K562 (cell line): ENCODE data around the gene ID4. TPM values are rescaled to one million over a fixed set of nuclear protein-coding genes. Genes with fewer than 3 reads are reported as not detected.

Source experiments
- BDP1 ChIP-seq: IDR thresholded peaks from 3 replicates; pipeline ENCODE4 v1.6.1; 2011; ENCODE audit not compliant: insufficient read length, insufficient read depth
- CREBBP ChIP-seq: IDR thresholded peaks from one replicate; pipeline ENCODE4 v1.6.1; 2012; ENCODE audit warnings: low read depth, mild to moderate bottlenecking, control low read depth, inconsistent platforms, low read length
- DIDO1 ChIP-seq: fragments of 450-650 bp; IDR thresholded peaks from 2 replicates; pipeline ENCODE4 v1.6.1; 2016; ENCODE audit warnings: low read depth, missing biosample characterization, missing genetic modification characterization
- E2F1 ChIP-seq: sonication (generic); formaldehyde crosslinking; IDR thresholded peaks from 2 replicates; pipeline ENCODE4 v1.8.1; 2023; ENCODE audit warnings: mild to moderate bottlenecking, missing genetic modification reagents, moderate library complexity
- ELK1 ChIP-seq: sonication (generic); formaldehyde crosslinking; IDR thresholded peaks from 2 replicates; pipeline ENCODE4 v1.8.1; 2022; ENCODE audit warnings: missing genetic modification reagents
- ETS2 ChIP-seq: IDR thresholded peaks from 2 replicates; pipeline ENCODE4 v1.6.1; 2016; ENCODE audit warnings: borderline replicate concordance, missing genetic modification characterization, mild to moderate bottlenecking, moderate library complexity, missing compliant biosample characterization; ENCODE audit not compliant: poor library complexity, severe bottlenecking
- GATAD2B ChIP-seq: fragments of 450-650 bp; IDR thresholded peaks from 2 replicates; pipeline ENCODE4 v1.6.1; 2017; ENCODE audit warnings: mild to moderate bottlenecking, borderline replicate concordance
- HDAC8 ChIP-seq: fragments of 450-650 bp; IDR thresholded peaks from 2 replicates; pipeline ENCODE4 v1.6.1; 2016; ENCODE audit warnings: mild to moderate bottlenecking, missing genetic modification characterization, moderate library complexity, missing compliant biosample characterization
- HOXB6 ChIP-seq: fragments of 250-450 bp; sonication (Bioruptor Pico); IDR thresholded peaks from 2 replicates; pipeline ENCODE4 v1.5.1; 2022; ENCODE audit warnings: mild to moderate bottlenecking, borderline replicate concordance
- ILK ChIP-seq: fragments of 450-650 bp; IDR thresholded peaks from 2 replicates; pipeline ENCODE4 v1.6.1; 2016; ENCODE audit warnings: missing genetic modification characterization, low read depth, mild to moderate bottlenecking, missing compliant biosample characterization, moderate library complexity, borderline replicate concordance
- MEF2D ChIP-seq: conservative IDR thresholded peaks from 2 replicates; pipeline ENCODE4 v1.6.1; 2016; ENCODE audit warnings: low read depth, missing genetic modification characterization, missing compliant biosample characterization
- MYNN ChIP-seq, 2 experiments: sonication (generic); formaldehyde crosslinking in 1 of 2; IDR thresholded peaks; 2 replicates each; pipeline versions ENCODE4 v1.5.0 to v1.6.1; 2016 to 2020; ENCODE audit warnings: antibody characterized with exemption in 1 of 2, missing genetic modification reagents in 1 of 2
- NFATC3 ChIP-seq: fragments of 450-650 bp; IDR thresholded peaks from 2 replicates; pipeline ENCODE4 v1.6.1; 2017; ENCODE audit warnings: mild to moderate bottlenecking
- POLR2AphosphoS2 ChIP-seq: IDR thresholded peaks from 2 replicates; pipeline ENCODE4 v1.6.1; 2012; ENCODE audit warnings: low read length, improper control_type of control experiment
- POLR2AphosphoS5 ChIP-seq: IDR thresholded peaks from 2 replicates; pipeline ENCODE4 v1.6.1; 2011; ENCODE audit warnings: mild to moderate bottlenecking, low read depth, low read length, moderate library complexity; ENCODE audit not compliant: control insufficient read depth, insufficient read depth
- RBM34 ChIP-seq: fragments of 200-400 bp; formaldehyde crosslinking; IDR thresholded peaks from 2 replicates; pipeline ENCODE4 v1.6.1; 2018; ENCODE audit warnings: low read length, borderline replicate concordance; ENCODE audit not compliant: insufficient read depth
- STAT6 ChIP-seq: sonication (generic); formaldehyde crosslinking; IDR thresholded peaks from 2 replicates; pipeline ENCODE4 v1.8.1; 2023; ENCODE audit warnings: mild to moderate bottlenecking, missing genetic modification reagents
- THRAP3 ChIP-seq: fragments of 450-650 bp; IDR thresholded peaks from 2 replicates; pipeline ENCODE4 v1.6.1; 2016; ENCODE audit warnings: mild to moderate bottlenecking, inconsistent platforms, borderline replicate concordance
- USF1 ChIP-seq: sonication (generic); formaldehyde crosslinking; IDR thresholded peaks from 2 replicates; pipeline ENCODE4 v1.9.0; 2022; ENCODE audit warnings: mild to moderate bottlenecking, missing genetic modification reagents
- ZNF134 ChIP-seq: fragments of 250-450 bp; sonication (Bioruptor Pico); conservative IDR thresholded peaks from 2 replicates; pipeline ENCODE4 v1.4.0; 2020
- ZNF184 ChIP-seq: sonication (generic); formaldehyde crosslinking; IDR thresholded peaks from 2 replicates; pipeline ENCODE4 v1.5.0; 2020; ENCODE audit warnings: missing genetic modification reagents
- ZNF232 ChIP-seq: sonication (generic); formaldehyde crosslinking; IDR thresholded peaks from 2 replicates; pipeline ENCODE4 v1.8.0; 2022; ENCODE audit warnings: mild to moderate bottlenecking, missing genetic modification reagents
- polyA plus RNA-seq, 8 experiments: library from polyadenylated mRNA; depleted of rRNA in 4 of 8; stranded (reverse) in 5 of 8; unstranded in 3 of 8; fragments of >200 nt; fragmentation: Nextera tagmentation in 2 of 8; fragmentation: Illumina TruSeq in 1 of 8; extraction: Ambion mirVana in 2 of 8; extraction: Trizol in 1 of 8; gene quantifications; 2 replicates each; pipeline versions ENCODE4 v1.2.1 to v1.2.3, GENCODE V29; 2011 to 2014; ENCODE audit warnings: inconsistent platforms in 1 of 8, missing spikeins in 1 of 8
- total RNA-seq, 7 experiments: library from RNA; depleted of rRNA in 6 of 7; stranded (reverse); fragments of >200 nt in 6 of 7; fragmentation: Illumina TruSeq in 2 of 7; extraction: Trizol in 2 of 7; gene quantifications; 2 replicates each; pipeline versions ENCODE4 v1.2.1 to v1.2.3, GENCODE V29; 2011 to 2021; ENCODE audit warnings: low replicate concordance in 1 of 7

ID4 gene
- total and polyA plus RNA-seq, 9 of the 15 experiments (the other 6 are each of a cell fraction or from before 2014, with no cell fraction given): not detected

GRCh38 chr6:19804205-19805128 is 32.7 kb upstream of the ID4 start (continued):
- TF ChIP-seq STAT6 (CRISPR knock-in tag) (no peak), POLR2AphosphoS2 (no peak), ILK (no peak), USF1 (CRISPR knock-in tag) (no peak), ELK1 (CRISPR knock-in tag) (no peak), ZNF184 (CRISPR knock-in tag) (no peak), BDP1 (no peak), NFATC3 (no peak), DIDO1 (no peak), CREBBP (no peak), ZNF134 (CRISPR knock-in tag) (no peak), ETS2 (tag) (no peak), THRAP3 (no peak), HDAC8 (no peak), MYNN (IDR thresholded peaks at IDR 0.05) (peak; percentile 57; the same call in 1 of the 2 replicates), MYNN (CRISPR knock-in tag; IDR thresholded peaks at IDR 0.05) (no peak), MEF2D (no peak), E2F1 (CRISPR knock-in tag) (peak; percentile 50; the same call in 1 of the 2 replicates), POLR2AphosphoS5 (peak; percentile 31; the same call in 1 of the 2 replicates), ZNF232 (CRISPR knock-in tag) (no peak), GATAD2B (peak; percentile 82; the same call in 1 of the 2 replicates), RBM34 (no peak), HOXB6 (CRISPR knock-in tag) (no peak)
